Epithelial cell of proximal tubule (primary cell): ENCODE data around the gene PIGH. TPM values are rescaled to one million over a fixed set of nuclear protein-coding genes. Genes with fewer than 3 reads are reported as not detected.

Experiments used
- DNase-seq: peaks from one replicate; pipeline ENCODE4 v3.0.0-alpha.2; 2011; ENCODE audit warnings: low read depth
- H3K4me3 ChIP-seq: 2 replicates; pipeline ENCODE4 v1.5.1; 2011; ENCODE audit warnings: low read depth, mild to moderate bottlenecking, low read length
- total RNA-seq: library from RNA; depleted of rRNA; stranded (reverse); fragments of >200 nt; gene quantifications from 2 replicates; pipeline ENCODE4 v1.2.3, GENCODE V29; 2015
- TF ChIP-seq, protein P1 (sequence below): conservative IDR thresholded peaks from 2 replicates; pipeline ENCODE4 v1.5.1; 2012; ENCODE audit warnings: low read depth, mild to moderate bottlenecking, low read length

Gene PIGH
- total RNA-seq, 1 donor from 2014 or later = 13.9 TPM

GRCh38 chr14:67541448-67542387, 58.4 kb downstream of the PIGH start:
- DNase-seq = no peak
- TF ChIP-seq, protein P1, sequence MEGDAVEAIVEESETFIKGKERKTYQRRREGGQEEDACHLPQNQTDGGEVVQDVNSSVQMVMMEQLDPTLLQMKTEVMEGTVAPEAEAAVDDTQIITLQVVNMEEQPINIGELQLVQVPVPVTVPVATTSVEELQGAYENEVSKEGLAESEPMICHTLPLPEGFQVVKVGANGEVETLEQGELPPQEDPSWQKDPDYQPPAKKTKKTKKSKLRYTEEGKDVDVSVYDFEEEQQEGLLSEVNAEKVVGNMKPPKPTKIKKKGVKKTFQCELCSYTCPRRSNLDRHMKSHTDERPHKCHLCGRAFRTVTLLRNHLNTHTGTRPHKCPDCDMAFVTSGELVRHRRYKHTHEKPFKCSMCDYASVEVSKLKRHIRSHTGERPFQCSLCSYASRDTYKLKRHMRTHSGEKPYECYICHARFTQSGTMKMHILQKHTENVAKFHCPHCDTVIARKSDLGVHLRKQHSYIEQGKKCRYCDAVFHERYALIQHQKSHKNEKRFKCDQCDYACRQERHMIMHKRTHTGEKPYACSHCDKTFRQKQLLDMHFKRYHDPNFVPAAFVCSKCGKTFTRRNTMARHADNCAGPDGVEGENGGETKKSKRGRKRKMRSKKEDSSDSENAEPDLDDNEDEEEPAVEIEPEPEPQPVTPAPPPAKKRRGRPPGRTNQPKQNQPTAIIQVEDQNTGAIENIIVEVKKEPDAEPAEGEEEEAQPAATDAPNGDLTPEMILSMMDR = no peak
- H3K4me3 ChIP-seq = no peak overlapping the region

Other genes with a start within 250 kb of the PIGH start
- gene ATP6V1D, start 240.5 kb downstream of the PIGH start, total RNA-seq = 82.9 and 142 TPM in 2 replicates
- gene EIF2S1, start 239.9 kb downstream of the PIGH start, total RNA-seq = 175 and 291 TPM in 2 replicates
- 35.5 and 71.3 TPM in 2 replicates for gene PLEK2, start 188.1 kb downstream of the PIGH start, total RNA-seq
- gene TMEM229B, start 111.5 kb downstream of the PIGH start, total RNA-seq = 0.14 and 2.2 TPM in 2 replicates
- 6.3 and 7.6 TPM in 2 replicates for gene PLEKHH1, start 67.0 kb downstream of the PIGH start, total RNA-seq
- 25.9 TPM in 2 replicates for gene ARG2, start 19.7 kb upstream of the PIGH start, total RNA-seq
- gene VTI1B, start 74.4 kb upstream of the PIGH start, total RNA-seq = 40.4 and 46.2 TPM in 2 replicates
- 76.0 and 101 TPM in 2 replicates for gene RDH11, start 95.5 kb upstream of the PIGH start, total RNA-seq
- gene RDH12, start 101.6 kb upstream of the PIGH start, total RNA-seq = 0.51 TPM in 1 of 2 replicates, not detected in the other
- 11.4 and 11.9 TPM in 2 replicates for gene ZFYVE26, start 216.3 kb upstream of the PIGH start, total RNA-seq
- gene RAD51B, start 219.5 kb upstream of the PIGH start, total RNA-seq = 6.2 and 6.3 TPM in 2 replicates